ENCODE measurements around the gene NCOA5.

- no peak for TF ChIP-seq ZNF274 (IDR thresholded peaks at IDR 0.05; ENCODE audit: low read depth, low read length)
- no peak for TF ChIP-seq YY1 (IDR thresholded peaks at IDR 0.05; ENCODE audit: insufficient read depth, insufficient read length)
- TF ChIP-seq SUZ12 (IDR thresholded peaks at IDR 0.05; ENCODE audit: extremely low read depth, insufficient read depth, insufficient read length), result no peak
Measured at GRCh38 chr20:46063652-46064054, 26.1 kb downstream of the NCOA5 start.

All from NT2/D1 (cell line).